NCI-H2081 treated with DMSO at 0.1 percent for 48 hours (cell line): ENCODE data around the gene OAF.
"Not testable (repeated sequence)": the region's sequence is repeated elsewhere in the genome, so short reads cannot be mapped to it uniquely, and the experiment has no call there.

ENCODE experiments used
- DNase-seq: peaks from one replicate; lab custom pipeline; 2025; lab: John Stamatoyannopoulos, UW

OAF gene

DNA sequence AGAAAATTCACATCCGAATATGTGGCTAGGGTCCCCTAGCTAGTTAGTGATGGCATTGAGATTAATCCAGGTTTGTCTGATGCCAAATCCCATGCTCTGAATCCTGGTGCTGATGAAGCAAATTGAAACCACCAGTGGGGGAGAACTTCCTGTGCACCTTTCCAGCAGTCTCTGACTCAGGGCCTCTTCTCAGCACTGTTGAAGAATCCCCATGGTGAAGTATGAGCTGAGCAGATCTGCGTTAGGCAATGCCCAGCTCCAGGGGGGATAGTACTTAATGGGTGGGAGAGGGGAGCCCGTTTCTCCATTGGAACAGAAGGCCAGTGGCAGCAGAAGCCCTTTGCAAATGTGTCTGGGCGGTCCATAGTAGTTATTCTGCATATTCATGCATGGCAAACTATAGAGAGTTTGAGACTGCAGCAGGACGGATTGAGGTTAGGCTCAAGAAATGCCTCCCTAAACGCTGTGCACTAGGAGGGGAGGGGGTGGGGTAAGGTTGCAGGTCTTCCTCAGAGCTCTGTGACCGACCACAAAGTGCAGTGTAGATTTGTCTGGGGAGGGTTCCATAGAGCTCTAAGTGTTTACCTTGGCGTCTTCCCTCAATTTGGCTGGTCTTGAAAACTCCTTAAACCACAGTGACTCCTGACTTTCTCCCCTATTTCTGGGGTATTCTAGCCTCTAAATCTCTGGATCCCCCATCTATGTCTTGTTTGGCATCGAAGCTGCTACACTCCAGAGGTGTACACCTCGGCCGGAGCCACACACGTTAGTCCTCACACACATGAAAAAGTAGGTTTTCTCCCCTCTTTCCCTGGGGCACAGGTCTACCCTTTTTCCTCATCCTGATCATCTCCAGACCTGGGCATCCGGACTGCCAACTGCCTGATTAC lies 33.9 kb downstream of the OAF start:
- DNase-seq, result no peak

DNA sequence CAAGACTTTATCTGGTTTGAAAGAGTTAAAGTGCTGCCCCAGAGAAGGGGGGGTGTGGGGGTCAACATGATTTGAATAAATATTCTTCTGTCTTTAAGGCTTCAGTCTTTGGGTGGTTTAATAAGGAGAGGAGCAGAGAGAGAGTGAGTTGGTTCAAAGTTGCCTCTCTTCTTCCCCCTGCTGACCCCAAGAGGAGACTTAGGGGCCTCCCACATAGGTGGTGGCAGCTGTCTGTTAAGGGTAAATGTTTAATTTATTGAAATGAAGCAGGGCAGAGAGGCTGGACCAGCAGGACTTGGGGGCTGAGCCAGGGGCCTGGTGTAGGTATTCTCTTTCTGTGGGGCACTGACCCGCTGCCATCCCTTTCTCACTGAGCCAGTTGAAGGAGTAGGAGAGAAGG lies 34.6 kb downstream of the OAF start:
- DNase-seq, result no peak

- no peak for DNase-seq
Observed at GRCh38 chr11:120248551-120249278, 37.9 kb downstream of the OAF start.

GRCh38 chr11:120249279-120250262 lies 38.7 kb downstream of the OAF start:
- DNase-seq, result no peak

- DNase-seq, result not testable (repeated sequence)
Observed at GRCh38 chr11:120253377-120253776, 42.5 kb downstream of the OAF start.

DNA sequence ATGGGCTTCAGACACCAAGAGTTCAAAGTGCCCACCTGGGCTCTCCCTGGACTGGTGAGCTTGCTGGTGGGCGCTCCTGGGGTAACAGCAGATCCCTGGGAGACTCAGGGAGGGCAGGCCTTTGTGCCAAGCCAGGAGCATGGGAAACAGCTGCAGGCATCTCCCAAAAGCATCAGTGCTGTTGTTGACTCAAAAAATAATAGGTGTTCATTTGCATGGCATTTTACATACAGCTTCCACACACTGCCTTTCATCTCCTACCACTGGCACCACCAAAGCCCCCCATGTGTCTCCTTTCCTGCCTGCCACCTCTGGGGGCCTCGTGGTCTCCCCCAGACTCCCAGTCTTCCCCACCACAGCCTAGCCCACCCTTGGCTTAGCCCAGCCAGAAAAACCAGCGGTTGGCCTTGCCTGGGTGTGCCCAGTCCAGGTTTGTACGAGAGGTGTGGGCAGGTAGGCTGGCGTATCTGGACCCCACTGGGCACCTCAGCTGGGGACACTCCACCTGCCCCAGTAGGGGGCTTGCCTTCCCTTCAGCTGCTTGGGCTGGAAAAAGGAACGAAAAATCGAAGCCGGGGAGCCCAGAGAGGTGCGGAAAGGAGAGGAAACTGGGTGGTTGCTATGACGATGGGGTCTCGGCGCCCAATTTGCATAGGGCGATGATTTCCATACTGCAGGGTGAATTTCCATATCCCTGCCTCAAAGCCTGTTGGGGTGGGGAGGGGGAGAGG lies 44.1 kb downstream of the OAF start:
- no peak for DNase-seq

DNA sequence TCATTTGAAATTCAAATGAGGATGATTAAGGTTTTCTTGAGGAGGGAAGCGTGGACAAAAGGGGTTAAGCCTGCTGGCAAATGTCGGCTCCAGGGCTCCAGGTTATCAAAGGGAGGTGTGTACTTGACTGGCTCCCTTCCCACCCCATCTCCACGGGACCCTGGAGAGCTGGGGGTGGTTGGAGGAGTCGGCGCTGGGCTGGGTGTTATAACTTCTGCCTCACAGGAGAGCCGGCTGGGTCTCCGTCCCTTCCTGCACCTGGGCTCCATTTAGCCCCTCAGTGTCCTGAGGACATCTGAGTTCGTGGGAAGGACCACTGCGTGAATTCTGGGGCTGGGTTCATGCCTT lies 44.7 kb downstream of the OAF start:
- no peak for DNase-seq

DNA sequence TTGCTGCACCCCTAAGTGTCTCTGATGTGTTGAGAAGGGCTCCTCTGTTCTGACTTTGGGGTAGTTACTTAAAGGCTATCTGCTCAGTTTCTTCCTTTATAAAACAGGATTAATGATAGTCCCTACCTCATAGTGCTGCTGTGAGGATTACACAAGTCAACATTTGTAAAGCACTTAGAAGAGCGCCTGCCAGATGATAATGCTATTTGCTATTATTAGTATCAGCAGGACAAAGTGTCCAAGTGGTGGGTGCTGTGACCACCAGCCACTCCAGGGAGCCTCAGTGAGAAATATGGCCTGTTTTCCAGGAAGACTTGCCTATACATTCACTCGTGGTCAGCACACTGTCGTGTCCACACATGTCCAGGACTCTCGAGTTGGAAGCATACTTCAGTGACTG lies 45.3 kb downstream of the OAF start:
- no peak for DNase-seq

DNA sequence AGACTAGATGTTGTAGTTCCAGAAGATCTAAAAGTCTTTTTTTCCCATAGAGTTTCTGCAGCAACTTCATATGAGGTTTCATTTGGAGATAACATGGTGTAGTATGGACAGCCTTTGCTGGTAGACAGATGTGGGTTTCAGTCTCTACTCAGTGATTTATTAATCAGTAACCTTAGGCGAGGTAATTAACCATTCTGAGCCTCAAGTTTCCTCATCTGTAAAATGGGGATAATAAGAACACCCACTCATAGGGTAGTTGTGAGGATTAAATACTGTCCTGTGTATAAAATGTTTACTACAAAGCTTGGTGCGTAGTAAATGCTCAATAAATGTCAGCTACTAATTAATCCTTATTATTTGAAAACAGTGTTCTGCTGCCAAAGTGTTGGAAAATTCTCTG lies 45.9 kb downstream of the OAF start:
- no peak for DNase-seq

DNA sequence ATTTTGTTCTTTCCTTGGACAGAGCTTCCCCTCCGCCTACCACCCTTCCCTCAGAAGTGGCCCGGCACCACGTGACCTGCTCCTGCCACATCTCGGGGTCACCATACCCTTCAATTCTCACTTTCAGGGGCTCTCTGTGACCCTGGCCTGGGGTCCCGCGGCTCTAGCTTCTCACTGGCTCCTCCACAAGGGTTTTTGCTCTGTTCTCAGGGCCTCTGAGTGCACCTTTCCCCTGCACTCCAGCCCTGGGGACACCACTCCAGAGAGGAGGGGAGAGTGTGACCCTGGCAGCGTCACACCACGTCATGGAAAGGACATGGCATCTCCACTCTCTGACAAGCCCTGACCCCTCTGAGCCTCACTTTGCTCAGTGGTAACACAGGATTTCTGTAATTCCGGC lies 46.5 kb downstream of the OAF start:
- DNase-seq, result no peak

GRCh38 chr11:120258661-120259060 lies 47.8 kb downstream of the OAF start:
- no peak for DNase-seq

GRCh38 chr11:120259241-120259640 lies 48.4 kb downstream of the OAF start:
- DNase-seq, result no peak

GRCh38 chr11:120259988-120260565 lies 49.2 kb downstream of the OAF start:
- DNase-seq, result no peak

DNA sequence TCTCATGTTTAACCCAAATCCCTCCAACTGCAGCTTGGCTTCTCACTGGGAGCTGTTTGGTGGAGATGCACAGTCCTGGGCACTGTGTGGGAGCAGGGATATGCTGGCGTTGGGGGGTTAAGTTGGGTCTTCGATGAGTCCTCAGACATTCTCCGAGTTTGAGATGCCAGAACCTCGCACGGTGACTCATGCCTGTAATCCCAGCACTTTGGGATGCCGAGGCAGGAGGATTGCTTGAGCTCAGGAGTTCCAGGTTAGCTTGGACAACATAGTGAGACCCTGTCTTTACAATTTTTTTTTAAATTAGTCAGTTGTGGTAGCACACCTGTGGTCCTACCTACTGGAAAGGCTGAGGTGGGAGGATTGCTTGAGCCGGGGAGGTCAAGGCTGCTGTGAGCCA lies 49.8 kb downstream of the OAF start:
- DNase-seq, result no peak

- no peak for DNase-seq
Observed at GRCh38 chr11:120261321-120261720, 50.5 kb downstream of the OAF start.

- DNase-seq, result no peak
Observed at GRCh38 chr11:120261931-120262330, 51.1 kb downstream of the OAF start.

DNA sequence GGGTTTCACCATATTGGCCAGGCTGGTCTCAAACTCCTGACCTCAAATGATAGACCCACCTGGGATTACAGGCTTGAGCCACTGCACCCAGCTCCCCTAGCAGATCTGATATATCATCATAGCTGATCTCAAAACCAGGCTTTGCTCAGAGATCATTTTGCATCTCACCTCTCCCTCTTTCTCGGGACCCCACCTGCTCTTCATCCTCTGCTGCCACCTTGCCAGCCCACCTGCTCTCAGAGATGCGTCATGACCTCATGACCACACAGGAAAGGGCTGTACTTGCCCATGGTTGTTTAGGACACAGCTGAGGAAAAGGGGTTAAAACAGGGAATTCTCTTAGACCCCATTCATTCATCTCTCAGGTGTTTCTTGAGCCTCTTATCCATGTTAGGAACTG lies 56.5 kb downstream of the OAF start:
- DNase-seq, result no peak

DNA sequence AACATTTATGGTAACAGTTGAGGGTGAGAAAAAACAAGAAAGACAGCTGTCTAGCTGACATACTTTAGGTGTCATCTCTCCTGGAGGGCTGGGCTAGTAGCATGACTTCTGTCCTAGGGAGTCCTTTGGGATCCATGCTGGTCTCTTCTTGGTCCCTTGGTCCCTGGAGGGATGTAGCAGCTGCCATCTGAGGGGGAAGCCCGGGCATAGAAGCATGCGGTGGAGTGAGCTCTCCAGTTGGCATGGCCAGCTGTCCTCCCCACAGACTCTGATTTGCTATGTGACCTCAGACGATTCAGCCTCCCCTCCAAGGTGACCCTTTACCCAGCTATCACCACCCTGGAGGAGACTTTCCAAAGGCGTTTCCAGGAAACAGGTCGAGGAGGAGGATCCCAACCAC lies 57.9 kb downstream of the OAF start:
- no peak for DNase-seq

GRCh38 chr11:120270386-120270785 lies 59.6 kb downstream of the OAF start:
- no peak for DNase-seq

DNA sequence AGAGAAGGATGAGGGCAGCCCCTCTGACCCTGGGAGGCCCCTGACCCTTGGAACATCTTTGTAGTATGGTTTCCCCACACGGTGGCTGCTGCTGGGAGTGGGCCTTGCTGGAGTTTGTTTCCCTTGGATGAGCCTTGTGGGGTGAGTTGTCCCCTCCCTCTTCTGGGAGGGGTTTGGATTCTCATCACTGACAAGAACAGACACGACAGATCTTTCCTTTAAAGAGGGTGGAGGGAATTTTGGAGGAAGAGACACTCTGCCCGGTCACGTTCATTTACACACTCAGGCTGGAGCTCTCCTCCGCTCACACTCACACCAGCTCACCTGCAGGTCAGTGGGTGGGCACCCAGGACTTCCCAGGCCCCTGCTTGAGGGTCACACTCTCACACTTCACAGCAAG lies 60.8 kb downstream of the OAF start:
- no peak for DNase-seq

DNA sequence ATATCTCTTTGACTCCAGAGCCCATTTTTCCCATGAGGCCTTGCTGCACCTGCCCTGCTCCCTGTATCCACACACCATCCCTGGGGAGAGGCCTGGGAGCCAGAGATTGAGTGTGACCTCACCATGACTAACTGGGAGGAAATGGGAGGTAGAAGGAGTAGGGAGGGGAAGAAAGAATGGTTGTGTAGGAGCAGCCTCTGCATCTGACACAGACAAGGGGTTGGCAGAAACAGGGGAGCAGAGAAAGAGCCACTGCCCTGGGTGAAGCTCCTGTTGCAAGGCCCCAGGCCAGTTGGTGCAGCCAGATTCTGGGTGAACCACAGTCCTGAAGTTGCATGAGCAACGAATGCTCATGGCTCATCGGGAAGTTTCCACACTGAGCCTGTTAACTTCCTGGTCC lies 61.5 kb downstream of the OAF start:
- DNase-seq, result no peak
